GM19238 (cell line): ENCODE results near the gene TSPAN5.
"Not testable (repeated sequence)": the region's sequence is repeated elsewhere in the genome, so short reads cannot be mapped to it uniquely, and the experiment has no call there.

Source experiments
- DNase-seq: peaks from one replicate; pipeline ENCODE4 v3.0.0; 2011; ENCODE audit warnings: low spot score; ENCODE audit not compliant: insufficient read length

Gene TSPAN5

GRCh38 chr4:98501383-98501782, 157.0 kb downstream of the TSPAN5 start:
- DNase-seq = no peak

GRCh38 chr4:98498774-98499173, 159.6 kb downstream of the TSPAN5 start:
- DNase-seq = no peak

- no peak for DNase-seq
Observed at GRCh38 chr4:98496152-98496845, 162.1 kb downstream of the TSPAN5 start.

- no peak for DNase-seq
Observed at GRCh38 chr4:98493296-98493695, 165.1 kb downstream of the TSPAN5 start.

GRCh38 chr4:98491899-98492559, 166.4 kb downstream of the TSPAN5 start:
- no peak for DNase-seq

- DNase-seq = no peak
Observed at GRCh38 chr4:98490251-98490650, 168.2 kb downstream of the TSPAN5 start.

GRCh38 chr4:98485816-98486345, 172.5 kb downstream of the TSPAN5 start:
- DNase-seq = no peak

- DNase-seq = no peak
Observed at GRCh38 chr4:98484031-98484430, 174.4 kb downstream of the TSPAN5 start.

GRCh38 chr4:98482847-98483806, 175.3 kb downstream of the TSPAN5 start:
- DNase-seq = no peak

- no peak for DNase-seq
Observed at GRCh38 chr4:98482503-98482846, 175.9 kb downstream of the TSPAN5 start.

- DNase-seq = no peak
Observed at GRCh38 chr4:98481167-98481566, 177.2 kb downstream of the TSPAN5 start.

- no peak for DNase-seq
Observed at GRCh38 chr4:98480535-98480934, 177.9 kb downstream of the TSPAN5 start.

GRCh38 chr4:98479590-98479989, 178.8 kb downstream of the TSPAN5 start:
- not testable (repeated sequence) for DNase-seq

GRCh38 chr4:98476891-98477290, 181.5 kb downstream of the TSPAN5 start:
- DNase-seq = no peak

- DNase-seq = no peak
Observed at GRCh38 chr4:98474408-98474844, 184.0 kb downstream of the TSPAN5 start.

- no peak for DNase-seq
Observed at GRCh38 chr4:98473046-98473445, 185.4 kb downstream of the TSPAN5 start.

GRCh38 chr4:98470831-98471230, 187.6 kb downstream of the TSPAN5 start:
- no peak for DNase-seq

GRCh38 chr4:98470366-98470765, 188.0 kb downstream of the TSPAN5 start:
- no peak for DNase-seq

GRCh38 chr4:98469771-98470170, 188.6 kb downstream of the TSPAN5 start:
- no peak for DNase-seq

GRCh38 chr4:98468709-98469108, 189.7 kb downstream of the TSPAN5 start:
- no peak for DNase-seq

GRCh38 chr4:98467627-98468072, 190.8 kb downstream of the TSPAN5 start:
- peak; percentile 38 for DNase-seq
